HepG2 (cell line): ENCODE measurements around the gene CNNM4. TPM values are rescaled to one million over a fixed set of nuclear protein-coding genes. Genes with fewer than 3 reads are reported as not detected.
A peak's percentile ranks its signal among the peaks of the same experiment; 100 is the strongest.

ENCODE experiments used
- BCL3 ChIP-seq: sonication (generic); formaldehyde crosslinking; IDR thresholded peaks from 2 replicates; pipeline ENCODE4 v1.5.1; 2020; ENCODE audit warnings: mild to moderate bottlenecking, missing genetic modification reagents, moderate library complexity
- BHLHE40 ChIP-seq: IDR thresholded peaks from 2 replicates; pipeline ENCODE4 v1.6.1; 2011; ENCODE audit warnings: low read length, improper control_type of control experiment
- ETS1 ChIP-seq: sonication (generic); formaldehyde crosslinking; IDR thresholded peaks from 2 replicates; pipeline ENCODE4 v1.4.0; 2020; ENCODE audit warnings: missing genetic modification reagents
- GFI1 ChIP-seq: sonication (generic); formaldehyde crosslinking; IDR thresholded peaks from 2 replicates; pipeline ENCODE4 v1.5.0; 2020; ENCODE audit warnings: missing genetic modification reagents, mild to moderate bottlenecking, borderline replicate concordance
- HNRNPK ChIP-seq: fragments of 200-400 bp; formaldehyde crosslinking; IDR thresholded peaks from 2 replicates; pipeline ENCODE4 v1.6.1; 2018; ENCODE audit warnings: low read length, low read depth, moderate library complexity, mild to moderate bottlenecking; ENCODE audit not compliant: poor library complexity, severe bottlenecking
- KDM2A ChIP-seq: sonication (generic); formaldehyde crosslinking; IDR thresholded peaks from 2 replicates; pipeline ENCODE4 v1.4.0; 2020; ENCODE audit warnings: low read depth, missing genetic modification reagents, borderline replicate concordance
- MEIS2 ChIP-seq: sonication (generic); formaldehyde crosslinking; IDR thresholded peaks from 2 replicates; pipeline ENCODE4 v1.9.0; 2021; ENCODE audit warnings: mild to moderate bottlenecking, missing genetic modification reagents
- MTF1 ChIP-seq: sonication (generic); formaldehyde crosslinking; IDR thresholded peaks from 2 replicates; pipeline ENCODE4 v1.5.0; 2020; ENCODE audit warnings: missing genetic modification reagents
- NFRKB ChIP-seq: fragments of 450-650 bp; IDR thresholded peaks from 2 replicates; pipeline ENCODE4 v1.6.1; 2017
- NR2F6 ChIP-seq, 2 experiments: IDR thresholded peaks; 2 replicates each; pipeline ENCODE4 v1.6.1; 2016; ENCODE audit warnings: antibody characterized with exemption in 1 of 2, mild to moderate bottlenecking in 1 of 2
- SNRNP70 ChIP-seq: fragments of 200-400 bp; formaldehyde crosslinking; IDR thresholded peaks from 2 replicates; pipeline ENCODE4 v1.6.1; 2017; ENCODE audit warnings: mild to moderate bottlenecking, low read depth, low read length, moderate library complexity
- TBX3 ChIP-seq: fragments of 450-650 bp; IDR thresholded peaks from 2 replicates; pipeline ENCODE4 v1.6.1; 2017; ENCODE audit warnings: antibody characterized with exemption, mild to moderate bottlenecking, inconsistent platforms, borderline replicate concordance
- YEATS4 ChIP-seq: sonication (generic); formaldehyde crosslinking; IDR thresholded peaks from 2 replicates; pipeline ENCODE4 v1.4.0; 2020; ENCODE audit warnings: missing genetic modification reagents, borderline replicate concordance
- ZBTB1 ChIP-seq: sonication (generic); formaldehyde crosslinking; IDR thresholded peaks from 2 replicates; pipeline ENCODE4 v1.4.0; 2020; ENCODE audit warnings: missing genetic modification reagents, borderline replicate concordance
- ZBTB33 ChIP-seq: sonication (generic); formaldehyde crosslinking; IDR thresholded peaks from 2 replicates; pipeline ENCODE4 v1.4.0; 2020; ENCODE audit warnings: missing genetic modification reagents
- ZIK1 ChIP-seq: sonication (generic); formaldehyde crosslinking; IDR thresholded peaks from 2 replicates; pipeline ENCODE4 v1.5.0; 2020; ENCODE audit warnings: mild to moderate bottlenecking, low read depth, missing genetic modification reagents, borderline replicate concordance
- ZNF550 ChIP-seq: sonication (generic); formaldehyde crosslinking; IDR thresholded peaks from 2 replicates; pipeline ENCODE4 v1.4.0; 2020; ENCODE audit warnings: mild to moderate bottlenecking, missing genetic modification reagents, borderline replicate concordance
- ZNF574 ChIP-seq: sonication (generic); formaldehyde crosslinking; IDR thresholded peaks from 2 replicates; pipeline ENCODE4 v1.4.0; 2020; ENCODE audit warnings: missing genetic modification reagents
- ZNF614 ChIP-seq: IDR thresholded peaks from 2 replicates; pipeline ENCODE4 v1.6.1; 2018; ENCODE audit warnings: missing biosample characterization, missing genetic modification reagents, inconsistent platforms, borderline replicate concordance
- ZNF713 ChIP-seq: sonication (generic); formaldehyde crosslinking; IDR thresholded peaks from 2 replicates; pipeline ENCODE4 v1.4.0; 2020; ENCODE audit warnings: mild to moderate bottlenecking, missing genetic modification reagents
- ZNF850 ChIP-seq: sonication (generic); formaldehyde crosslinking; conservative IDR thresholded peaks from 2 replicates; pipeline ENCODE4 v1.9.0; 2021; ENCODE audit warnings: mild to moderate bottlenecking, missing genetic modification reagents
- ZSCAN25 ChIP-seq: sonication (generic); formaldehyde crosslinking; IDR thresholded peaks from 2 replicates; pipeline ENCODE4 v1.8.0; 2022; ENCODE audit warnings: mild to moderate bottlenecking, missing genetic modification reagents
- polyA plus RNA-seq, 8 experiments: library from polyadenylated mRNA; depleted of rRNA in 3 of 8; stranded (reverse) in 7 of 8; unstranded in 1 of 8; fragments of >200 nt; fragmentation: Illumina TruSeq in 4 of 8; extraction: Trizol in 4 of 8; gene quantifications; 2 replicates each; pipeline versions ENCODE4 v1.2.1 to v1.2.3, GENCODE V29; 2011 to 2016; ENCODE audit warnings: low read depth in 4 of 8, missing spikeins in 1 of 8, mixed read lengths in 1 of 8; ENCODE audit not compliant: insufficient read depth in 1 of 8
- total RNA-seq, 5 experiments: library from RNA; depleted of rRNA; stranded (reverse); fragments of >200 nt; fragmentation: Illumina TruSeq; extraction: Trizol; gene quantifications; 2 replicates each; pipeline ENCODE4 v1.2.3, GENCODE V29; 2016; ENCODE audit warnings: low read depth in 1 of 5

Gene CNNM4
- total and polyA plus RNA-seq, 2 of the 13 experiments (the other 11 are each of a cell fraction or from before 2014, with no cell fraction given), result 5.9 to 8.4 TPM

- TF ChIP-seq ZNF574 (CRISPR knock-in tag) (peak; percentile 18; the same call in 1 of the 2 replicates), GFI1 (peak; percentile 56), ZNF713 (CRISPR knock-in tag) (no peak), YEATS4 (CRISPR knock-in tag) (no peak), ZNF850 (CRISPR knock-in tag) (no peak), ZSCAN25 (CRISPR knock-in tag) (peak; percentile 58; the same call in 1 of the 2 replicates), MTF1 (CRISPR knock-in tag) (no peak), BHLHE40 (no peak), ZNF614 (CRISPR knock-in tag) (0 out of 2 replicates have a peak, but pooled peaks have one; percentile 11), TBX3 (no peak), ZBTB33 (peak; percentile 91), BCL3 (no peak), ZIK1 (CRISPR knock-in tag) (no peak), NFRKB (no peak), ZBTB1 (no peak), HNRNPK (no peak), MEIS2 (no peak), SNRNP70 (no peak), ETS1 (no peak), NR2F6 (IDR thresholded peaks at IDR 0.05) (peak; percentile 68), NR2F6 (CRISPR knock-in tag; IDR thresholded peaks at IDR 0.05) (no peak), ZNF550 (CRISPR knock-in tag) (no peak), KDM2A (CRISPR knock-in tag) (no peak)
Measured at GRCh38 chr2:96792772-96793749, 32.4 kb downstream of the CNNM4 start (continued).
